Measurements from ENCODE around the gene CCDC157. TPM values are rescaled to one million over a fixed set of nuclear protein-coding genes. Genes with fewer than 3 reads are reported as not detected.

Gene CCDC157
- polyA plus RNA-seq, 1 donor from 2014 or later = 32.2 TPM

DNA sequence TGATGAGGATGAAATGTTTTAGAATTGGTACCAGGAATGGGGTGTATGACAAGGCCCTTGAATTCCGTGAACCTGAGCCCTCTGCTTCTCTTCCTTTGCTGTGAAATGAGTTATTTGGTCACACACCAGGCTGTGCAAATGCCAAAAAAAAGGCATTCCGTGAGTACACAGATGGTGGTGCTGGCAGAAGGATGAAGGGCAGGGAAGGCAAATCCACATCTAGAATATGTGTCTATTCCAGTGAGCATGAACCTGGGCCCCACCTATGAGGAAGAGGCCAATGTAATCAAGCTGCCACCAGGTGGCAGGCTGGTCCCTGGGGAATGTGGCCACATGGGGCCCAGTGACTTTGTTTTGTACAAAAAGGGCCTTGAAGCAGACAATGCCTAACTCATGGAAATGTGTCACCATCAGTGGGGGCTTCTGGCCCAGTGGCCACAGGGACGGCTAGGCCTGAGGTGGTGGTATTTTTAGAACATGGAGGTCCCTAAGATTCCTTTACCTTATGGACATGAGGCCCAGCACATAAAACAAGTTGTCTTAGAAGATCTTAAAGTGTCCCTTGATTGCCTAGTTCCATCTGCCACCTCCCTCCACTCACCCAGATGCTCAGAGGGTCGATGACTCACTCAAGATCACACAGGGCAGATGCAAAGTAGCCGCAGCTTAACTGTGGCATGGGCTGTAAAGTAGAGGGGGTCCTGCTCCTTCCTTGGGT is 34.3 kb downstream of the CCDC157 start:
- no peaks in the 10 kb centered on the region for H3K9me2 ChIP-seq (ENCODE audit: insufficient read depth, low read length)
- H4K20me1 ChIP-seq (ENCODE audit: insufficient read depth) = no peaks in the 10 kb centered on the region
- H3K27ac ChIP-seq (ENCODE audit: low read length) = no peak overlapping the region
- H2AFZ ChIP-seq (ENCODE audit: low read depth, low read length) = no peak overlapping the region
- no peak overlapping the region for H3K9ac ChIP-seq (ENCODE audit: low read length)
- no peak overlapping the region for H3K4me3 ChIP-seq (ENCODE audit: low read length)
- no peaks in the 10 kb centered on the region for H3K9me3 ChIP-seq (ENCODE audit: low read length)
- H3K4me2 ChIP-seq (ENCODE audit: low read length) = no peak overlapping the region
- H3K36me3 ChIP-seq (ENCODE audit: insufficient read depth, low read length) = no peaks in the 10 kb centered on the region
- TF ChIP-seq SMC3 (conservative IDR thresholded peaks at IDR 0.05; ENCODE audit: poor library complexity) (peak; percentile 21), EZH2 (IDR thresholded peaks at IDR 0.05; ENCODE audit: borderline replicate concordance, insufficient read depth, low read length, poor library complexity, severe bottlenecking) (no peak), MXI1 (conservative IDR thresholded peaks at IDR 0.05; ENCODE audit: poor library complexity, severe bottlenecking) (no peak)
- TF ChIP-seq, protein P1, sequence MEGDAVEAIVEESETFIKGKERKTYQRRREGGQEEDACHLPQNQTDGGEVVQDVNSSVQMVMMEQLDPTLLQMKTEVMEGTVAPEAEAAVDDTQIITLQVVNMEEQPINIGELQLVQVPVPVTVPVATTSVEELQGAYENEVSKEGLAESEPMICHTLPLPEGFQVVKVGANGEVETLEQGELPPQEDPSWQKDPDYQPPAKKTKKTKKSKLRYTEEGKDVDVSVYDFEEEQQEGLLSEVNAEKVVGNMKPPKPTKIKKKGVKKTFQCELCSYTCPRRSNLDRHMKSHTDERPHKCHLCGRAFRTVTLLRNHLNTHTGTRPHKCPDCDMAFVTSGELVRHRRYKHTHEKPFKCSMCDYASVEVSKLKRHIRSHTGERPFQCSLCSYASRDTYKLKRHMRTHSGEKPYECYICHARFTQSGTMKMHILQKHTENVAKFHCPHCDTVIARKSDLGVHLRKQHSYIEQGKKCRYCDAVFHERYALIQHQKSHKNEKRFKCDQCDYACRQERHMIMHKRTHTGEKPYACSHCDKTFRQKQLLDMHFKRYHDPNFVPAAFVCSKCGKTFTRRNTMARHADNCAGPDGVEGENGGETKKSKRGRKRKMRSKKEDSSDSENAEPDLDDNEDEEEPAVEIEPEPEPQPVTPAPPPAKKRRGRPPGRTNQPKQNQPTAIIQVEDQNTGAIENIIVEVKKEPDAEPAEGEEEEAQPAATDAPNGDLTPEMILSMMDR (IDR thresholded peaks at IDR 0.05; ENCODE audit: poor library complexity, severe bottlenecking) = peak; percentile 43
- no peaks in the 10 kb centered on the region for H3F3A ChIP-seq (ENCODE audit: insufficient read depth, low read length, poor library complexity, severe bottlenecking)
- no peaks in the 10 kb centered on the region for H3K79me2 ChIP-seq (replicated peaks; ENCODE audit: insufficient read depth, low read length)
- peaks cover 2% of the 10 kb centered on the region for H3K27me3 ChIP-seq (ENCODE audit: insufficient read depth, low read depth, low read length)

DNA sequence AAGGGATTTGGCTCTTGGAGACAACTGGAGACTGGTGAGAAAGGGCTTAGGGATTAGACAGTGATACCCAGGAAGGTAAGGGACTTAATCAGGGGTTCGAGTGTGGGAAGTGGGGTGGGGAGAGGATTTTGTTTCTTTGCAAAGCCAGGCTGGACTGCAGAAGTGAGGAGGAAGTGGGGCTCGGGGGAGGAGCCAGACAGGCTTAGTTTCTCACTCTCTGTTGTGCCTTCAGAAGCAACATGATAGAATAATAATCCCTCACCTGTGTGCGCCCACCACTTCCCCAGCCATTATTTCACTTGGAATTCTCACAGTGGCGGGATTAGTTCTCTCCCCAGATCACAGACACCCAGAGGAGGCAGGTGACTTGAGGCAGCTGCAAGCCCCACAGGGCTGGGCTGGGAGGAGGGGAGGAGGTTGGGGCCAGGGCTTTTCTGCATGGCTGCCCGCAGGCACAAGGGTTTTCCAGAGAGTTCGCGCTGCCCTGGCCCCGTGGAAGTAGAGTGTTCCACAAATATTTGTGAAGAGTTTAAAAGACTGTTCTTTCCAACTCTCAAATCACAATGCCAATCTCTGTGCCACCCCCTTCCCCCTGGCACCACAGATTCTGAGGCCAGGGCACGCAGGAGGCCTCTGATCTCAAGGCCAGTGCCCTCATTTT is 36.0 kb downstream of the CCDC157 start:
- no peaks in the 10 kb centered on the region for H4K20me1 ChIP-seq (ENCODE audit: insufficient read depth)
- H3F3A ChIP-seq (ENCODE audit: insufficient read depth, low read length, poor library complexity, severe bottlenecking) = no peaks in the 10 kb centered on the region
- no peaks in the 10 kb centered on the region for H3K9me2 ChIP-seq (ENCODE audit: insufficient read depth, low read length)
- no peak overlapping the region for H3K4me3 ChIP-seq (ENCODE audit: low read length)
- no peak for TF ChIP-seq POLR2AphosphoS5 (IDR thresholded peaks at IDR 0.05)
- TF ChIP-seq, protein P2, sequence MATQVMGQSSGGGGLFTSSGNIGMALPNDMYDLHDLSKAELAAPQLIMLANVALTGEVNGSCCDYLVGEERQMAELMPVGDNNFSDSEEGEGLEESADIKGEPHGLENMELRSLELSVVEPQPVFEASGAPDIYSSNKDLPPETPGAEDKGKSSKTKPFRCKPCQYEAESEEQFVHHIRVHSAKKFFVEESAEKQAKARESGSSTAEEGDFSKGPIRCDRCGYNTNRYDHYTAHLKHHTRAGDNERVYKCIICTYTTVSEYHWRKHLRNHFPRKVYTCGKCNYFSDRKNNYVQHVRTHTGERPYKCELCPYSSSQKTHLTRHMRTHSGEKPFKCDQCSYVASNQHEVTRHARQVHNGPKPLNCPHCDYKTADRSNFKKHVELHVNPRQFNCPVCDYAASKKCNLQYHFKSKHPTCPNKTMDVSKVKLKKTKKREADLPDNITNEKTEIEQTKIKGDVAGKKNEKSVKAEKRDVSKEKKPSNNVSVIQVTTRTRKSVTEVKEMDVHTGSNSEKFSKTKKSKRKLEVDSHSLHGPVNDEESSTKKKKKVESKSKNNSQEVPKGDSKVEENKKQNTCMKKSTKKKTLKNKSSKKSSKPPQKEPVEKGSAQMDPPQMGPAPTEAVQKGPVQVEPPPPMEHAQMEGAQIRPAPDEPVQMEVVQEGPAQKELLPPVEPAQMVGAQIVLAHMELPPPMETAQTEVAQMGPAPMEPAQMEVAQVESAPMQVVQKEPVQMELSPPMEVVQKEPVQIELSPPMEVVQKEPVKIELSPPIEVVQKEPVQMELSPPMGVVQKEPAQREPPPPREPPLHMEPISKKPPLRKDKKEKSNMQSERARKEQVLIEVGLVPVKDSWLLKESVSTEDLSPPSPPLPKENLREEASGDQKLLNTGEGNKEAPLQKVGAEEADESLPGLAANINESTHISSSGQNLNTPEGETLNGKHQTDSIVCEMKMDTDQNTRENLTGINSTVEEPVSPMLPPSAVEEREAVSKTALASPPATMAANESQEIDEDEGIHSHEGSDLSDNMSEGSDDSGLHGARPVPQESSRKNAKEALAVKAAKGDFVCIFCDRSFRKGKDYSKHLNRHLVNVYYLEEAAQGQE (IDR thresholded peaks at IDR 0.05; ENCODE audit: borderline replicate concordance) = no peak
- TF ChIP-seq, protein P1 (IDR thresholded peaks at IDR 0.05; ENCODE audit: poor library complexity, severe bottlenecking) = no peak
- TF ChIP-seq SMC3 (conservative IDR thresholded peaks at IDR 0.05; ENCODE audit: poor library complexity) = no peak
- TF ChIP-seq RAD21 (conservative IDR thresholded peaks at IDR 0.05) = no peak
- TF ChIP-seq TAF1 (IDR thresholded peaks at IDR 0.05; ENCODE audit: low read depth) = no peak
- no peak for TF ChIP-seq EZH2 (IDR thresholded peaks at IDR 0.05; ENCODE audit: borderline replicate concordance, insufficient read depth, low read length, poor library complexity, severe bottlenecking)
- no peak for TF ChIP-seq MXI1 (conservative IDR thresholded peaks at IDR 0.05; ENCODE audit: poor library complexity, severe bottlenecking)
- TF ChIP-seq EP300 (conservative IDR thresholded peaks at IDR 0.05; ENCODE audit: poor library complexity, severe bottlenecking) = no peak
- no peak overlapping the region for H3K9ac ChIP-seq (ENCODE audit: low read length)
- no peak overlapping the region for H3K4me2 ChIP-seq (ENCODE audit: low read length)
- no peak overlapping the region for H2AFZ ChIP-seq (ENCODE audit: low read depth, low read length)
- H3K36me3 ChIP-seq (ENCODE audit: insufficient read depth, low read length) = no peaks in the 10 kb centered on the region
- H3K79me2 ChIP-seq (replicated peaks; ENCODE audit: insufficient read depth, low read length) = no peaks in the 10 kb centered on the region
- no peaks in the 10 kb centered on the region for H3K9me3 ChIP-seq (ENCODE audit: low read length)
- H3K27ac ChIP-seq (ENCODE audit: low read length) = no peak overlapping the region
- H3K27me3 ChIP-seq (ENCODE audit: insufficient read depth, low read depth, low read length) = peaks cover 15% of the 10 kb centered on the region
